K562 (cell line): ENCODE results near the gene RNU11. TPM values are rescaled to one million over a fixed set of nuclear protein-coding genes. Genes with fewer than 3 reads are reported as not detected.
A peak's percentile ranks its signal among the peaks of the same experiment; 100 is the strongest.

Experiments
- CAMTA2 ChIP-seq: fragments of 250-450 bp; sonication (Bioruptor Pico); conservative IDR thresholded peaks from 2 replicates; pipeline ENCODE4 v1.5.1; 2022
- CREM ChIP-seq: IDR thresholded peaks from 2 replicates; pipeline ENCODE4 v1.6.1; 2014; ENCODE audit warnings: antibody characterized with exemption, low read depth
- DPF2 ChIP-seq: fragments of 450-650 bp; IDR thresholded peaks from 2 replicates; pipeline ENCODE4 v1.6.1; 2016
- E2F1 ChIP-seq: sonication (generic); formaldehyde crosslinking; IDR thresholded peaks from 2 replicates; pipeline ENCODE4 v1.8.1; 2023; ENCODE audit warnings: mild to moderate bottlenecking, missing genetic modification reagents, moderate library complexity
- ELF1 ChIP-seq: fragments of 200-800 bp; sonication (Bioruptor generic); IDR thresholded peaks from 2 replicates; pipeline ENCODE4 v1.6.1; 2016; ENCODE audit warnings: missing genetic modification characterization, missing compliant biosample characterization
- ETV1 ChIP-seq: fragments of 450-650 bp; conservative IDR thresholded peaks from 2 replicates; pipeline ENCODE4 v1.6.1; 2016; ENCODE audit warnings: missing genetic modification characterization, control low read depth, low read depth, missing compliant biosample characterization
- FOXM1 ChIP-seq, 2 experiments: fragments of 450-650 bp in 1 of 2; sonication (generic) in 1 of 2; formaldehyde crosslinking in 1 of 2; IDR thresholded peaks; 2 replicates each; pipeline versions ENCODE4 v1.6.1 to v1.9.0; 2017 to 2022; ENCODE audit warnings: low read depth in 2 of 2, mild to moderate bottlenecking in 2 of 2, missing genetic modification reagents in 1 of 2, moderate library complexity in 1 of 2
- FOXP1 ChIP-seq: sonication (generic); formaldehyde crosslinking; IDR thresholded peaks from 2 replicates; pipeline ENCODE4 v1.8.0; 2022; ENCODE audit warnings: mild to moderate bottlenecking, missing genetic modification reagents
- GABPA ChIP-seq: fragments of 200-800 bp; sonication (Bioruptor generic); conservative IDR thresholded peaks from 2 replicates; pipeline ENCODE4 v1.6.1; 2016; ENCODE audit warnings: low read depth, missing genetic modification characterization, missing compliant biosample characterization
- GATAD2B ChIP-seq: fragments of 450-650 bp; IDR thresholded peaks from 2 replicates; pipeline ENCODE4 v1.6.1; 2017; ENCODE audit warnings: mild to moderate bottlenecking, borderline replicate concordance
- GTF2E2 ChIP-seq: fragments of 200-800 bp; sonication (Bioruptor generic); IDR thresholded peaks from 2 replicates; pipeline ENCODE4 v1.6.1; 2016; ENCODE audit warnings: missing genetic modification characterization, missing compliant biosample characterization
- HCFC1 ChIP-seq: IDR thresholded peaks from 2 replicates; pipeline ENCODE4 v1.6.1; 2012; ENCODE audit warnings: low read depth, low read length, improper control_type of control experiment
- ID3 ChIP-seq, 2 experiments: fragments of 250-450 bp in 1 of 2; fragments of 450-650 bp in 1 of 2; sonication (Bioruptor Pico) in 1 of 2; IDR thresholded peaks; 2 replicates each; pipeline versions ENCODE4 v1.6.1 to v1.8.0; 2016 to 2021; ENCODE audit warnings: mild to moderate bottlenecking in 2 of 2, moderate library complexity in 2 of 2, missing compliant biosample characterization in 1 of 2, missing genetic modification characterization in 1 of 2
- KAT8 ChIP-seq: fragments of 450-650 bp; IDR thresholded peaks from 2 replicates; pipeline ENCODE4 v1.6.1; 2016; ENCODE audit warnings: low read depth, mild to moderate bottlenecking
- KLF1 ChIP-seq: fragments of 450-650 bp; IDR thresholded peaks from 2 replicates; pipeline ENCODE4 v1.6.1; 2016; ENCODE audit warnings: missing genetic modification characterization, missing compliant biosample characterization
- KLF13 ChIP-seq: fragments of 450-650 bp; IDR thresholded peaks from 2 replicates; pipeline ENCODE4 v1.6.1; 2016; ENCODE audit warnings: missing genetic modification characterization, low read depth, mild to moderate bottlenecking, missing compliant biosample characterization, moderate library complexity, borderline replicate concordance
- MYC ChIP-seq, 2 experiments: fragments of 250-450 bp in 1 of 2; sonication (Bioruptor Pico) in 1 of 2; IDR thresholded peaks; 2 replicates each; pipeline versions ENCODE4 v1.5.1 to v1.6.1; 2012 to 2021; ENCODE audit warnings: low read depth in 2 of 2, borderline replicate concordance in 1 of 2, improper control_type of control experiment in 1 of 2, low read length in 1 of 2, mild to moderate bottlenecking in 1 of 2, moderate library complexity in 1 of 2
- NFYB ChIP-seq: IDR thresholded peaks from 2 replicates; pipeline ENCODE4 v1.6.1; 2011; ENCODE audit warnings: mild to moderate bottlenecking, moderate library complexity; ENCODE audit not compliant: insufficient read length; ENCODE audit errors: extremely low read depth
- POLR2G ChIP-seq: fragments of 200-400 bp; formaldehyde crosslinking; IDR thresholded peaks from 2 replicates; pipeline ENCODE4 v1.6.1; 2017; ENCODE audit warnings: low read depth, mild to moderate bottlenecking, antibody characterized with exemption, low read length, moderate library complexity
- PRMT5 ChIP-seq: sonication (generic); formaldehyde crosslinking; IDR thresholded peaks from 2 replicates; pipeline ENCODE4 v1.5.0; 2020; ENCODE audit warnings: missing genetic modification reagents
- RB1 ChIP-seq: fragments of 450-650 bp; IDR thresholded peaks from 2 replicates; pipeline ENCODE4 v1.6.1; 2017; ENCODE audit warnings: low read depth, mild to moderate bottlenecking
- SNIP1 ChIP-seq: fragments of 450-650 bp; IDR thresholded peaks from 2 replicates; pipeline ENCODE4 v1.7.1; 2017; ENCODE audit warnings: low read depth, mild to moderate bottlenecking
- SUPT5H ChIP-seq: fragments of 450-650 bp; IDR thresholded peaks from 2 replicates; pipeline ENCODE4 v1.6.1; 2016
- TAF1 ChIP-seq: IDR thresholded peaks from 2 replicates; pipeline ENCODE4 v1.6.1; 2011; ENCODE audit warnings: mild to moderate bottlenecking, low read length, moderate library complexity; ENCODE audit not compliant: insufficient read depth, control insufficient read depth, severe bottlenecking; ENCODE audit errors: extremely low read depth
- ZEB2 ChIP-seq: fragments of 450-650 bp; IDR thresholded peaks from 2 replicates; pipeline ENCODE4 v1.6.1; 2016
- ZNF644 ChIP-seq: fragments of 200-800 bp; sonication (Bioruptor generic); IDR thresholded peaks from 2 replicates; pipeline ENCODE4 v1.6.1; 2016; ENCODE audit warnings: low read depth, missing genetic modification characterization, missing compliant biosample characterization
- ZNF766 ChIP-seq: fragments of 200-800 bp; sonication (Bioruptor generic); conservative IDR thresholded peaks from 2 replicates; pipeline ENCODE4 v1.6.1; 2016; ENCODE audit warnings: missing genetic modification characterization, missing compliant biosample characterization
- polyA plus RNA-seq, 8 experiments: library from polyadenylated mRNA; depleted of rRNA in 4 of 8; stranded (reverse) in 5 of 8; unstranded in 3 of 8; fragments of >200 nt; fragmentation: Nextera tagmentation in 2 of 8; fragmentation: Illumina TruSeq in 1 of 8; extraction: Ambion mirVana in 2 of 8; extraction: Trizol in 1 of 8; gene quantifications; 2 replicates each; pipeline versions ENCODE4 v1.2.1 to v1.2.3, GENCODE V29; 2011 to 2014; ENCODE audit warnings: inconsistent platforms in 1 of 8, missing spikeins in 1 of 8
- total RNA-seq, 7 experiments: library from RNA; depleted of rRNA in 6 of 7; stranded (reverse); fragments of >200 nt in 6 of 7; fragmentation: Illumina TruSeq in 2 of 7; extraction: Trizol in 2 of 7; gene quantifications; 2 replicates each; pipeline versions ENCODE4 v1.2.1 to v1.2.3, GENCODE V29; 2011 to 2021; ENCODE audit warnings: low replicate concordance in 1 of 7

The RNU11 gene
- total and polyA plus RNA-seq, 9 of the 15 experiments (the other 6 are each of a cell fraction or from before 2014, with no cell fraction given) = not detected

GRCh38 chr1:28668191-28668955, 20.0 kb downstream of the RNU11 start, which contains the start of gene GMEB1 (continued):
- TF ChIP-seq CREM (peak; percentile 31; the same call in 1 of the 2 replicates), SNIP1 (peak; percentile 84), HCFC1 (peak; percentile 68), DPF2 (peak; percentile 74; the same call in 1 of the 2 replicates), ZNF766 (CRISPR knock-in tag) (peak; percentile 65), RB1 (peak; percentile 27; the same call in 1 of the 2 replicates), CAMTA2 (CRISPR knock-in tag) (no peak), SUPT5H (0 out of 2 replicates have a peak, but pooled peaks have one; percentile 25), ID3 (CRISPR knock-in tag; IDR thresholded peaks at IDR 0.05) (no peak), ID3 (tag; IDR thresholded peaks at IDR 0.05) (peak; percentile 76), FOXM1 (IDR thresholded peaks at IDR 0.05; ENCODE audit: low read depth) (peak; percentile 57), FOXM1 (CRISPR knock-in tag; IDR thresholded peaks at IDR 0.05; ENCODE audit: low read depth) (no peak), KAT8 (0 out of 2 replicates have a peak, but pooled peaks have one; percentile 12), GTF2E2 (peak; percentile 72; the same call in 1 of the 2 replicates), ZNF644 (tag) (peak; percentile 32; the same call in 1 of the 2 replicates), ELF1 (tag) (peak; percentile 83), NFYB (no peak), POLR2G (peak; percentile 69), E2F1 (CRISPR knock-in tag) (peak; percentile 36; the same call in 1 of the 2 replicates), ETV1 (tag) (peak; percentile 87), GABPA (tag) (peak; percentile 91), FOXP1 (CRISPR knock-in tag) (0 out of 2 replicates have a peak, but pooled peaks have one; percentile 16), MYC (IDR thresholded peaks at IDR 0.05; ENCODE audit: low read depth, low read length) (0 out of 2 replicates have a peak, but pooled peaks have one; percentile 8), MYC (CRISPR knock-in tag; IDR thresholded peaks at IDR 0.05; ENCODE audit: borderline replicate concordance, low read depth) (no peak), KLF13 (peak; percentile 61; the same call in 1 of the 2 replicates), KLF1 (tag) (0 out of 2 replicates have a peak, but pooled peaks have one; percentile 27), PRMT5 (no peak), ZEB2 (peak; percentile 23; the same call in 1 of the 2 replicates), TAF1 (peak; percentile 55), GATAD2B (0 out of 2 replicates have a peak, but pooled peaks have one; percentile 25)
